HG03064 (cell line): ENCODE results near the gene IARS1.

ENCODE experiments used
- ATAC-seq: cut with Tn5 transposase; IDR thresholded peaks from one replicate; pipeline ENCODE4 v1.9.1; 2021; ENCODE audit warnings: low read depth; ENCODE audit not compliant: unreplicated experiment

Gene IARS1

DNA sequence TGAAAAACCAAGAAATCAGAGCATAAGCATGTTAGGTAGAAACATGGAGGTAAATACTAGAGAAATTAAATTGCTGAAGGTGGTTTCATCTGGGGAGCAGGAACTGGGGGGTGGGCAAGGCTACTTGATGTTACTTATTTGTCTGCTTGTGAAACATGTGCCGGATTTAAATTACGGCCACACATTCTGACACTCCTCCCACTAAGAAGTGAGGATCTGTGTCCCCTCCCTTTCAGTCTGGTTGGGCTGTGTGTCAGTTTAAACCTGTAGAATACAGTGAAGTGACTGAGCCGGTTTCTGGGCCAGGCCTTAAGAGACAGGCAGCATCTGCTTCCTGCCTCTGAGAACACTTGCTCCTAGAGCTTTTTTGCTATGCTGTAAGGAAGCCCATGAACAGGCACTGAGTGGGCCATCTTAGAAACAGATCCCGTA, 2.3 kb upstream of the IARS1 start:
- no peak for ATAC-seq

DNA sequence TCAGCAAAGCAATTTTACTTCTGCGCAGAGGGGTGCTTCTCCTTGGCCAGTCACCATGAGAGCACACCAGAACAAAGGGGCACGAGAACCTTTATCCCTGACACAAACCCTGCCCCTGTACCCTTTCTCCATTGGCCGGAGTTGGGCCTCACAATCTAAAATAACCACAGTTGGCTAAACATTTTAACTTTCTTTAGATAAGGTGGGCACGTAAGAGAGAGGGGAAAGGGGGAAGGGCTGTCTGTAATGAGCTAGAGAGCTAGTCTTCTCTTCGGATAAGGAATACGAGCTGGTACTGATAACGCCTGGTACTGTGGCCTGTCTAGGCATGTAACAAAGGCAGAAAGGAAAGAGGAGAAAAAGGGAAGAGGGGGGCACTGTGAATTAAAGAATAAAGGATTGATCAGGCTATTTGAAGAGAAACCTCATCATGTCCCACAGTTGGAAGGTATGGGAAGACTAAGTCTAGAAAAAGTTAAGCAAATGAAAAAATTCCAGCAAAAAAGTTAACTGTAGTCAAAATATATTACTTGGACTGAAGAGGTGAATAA, 1.8 kb upstream of the IARS1 start:
- no peak for ATAC-seq

DNA sequence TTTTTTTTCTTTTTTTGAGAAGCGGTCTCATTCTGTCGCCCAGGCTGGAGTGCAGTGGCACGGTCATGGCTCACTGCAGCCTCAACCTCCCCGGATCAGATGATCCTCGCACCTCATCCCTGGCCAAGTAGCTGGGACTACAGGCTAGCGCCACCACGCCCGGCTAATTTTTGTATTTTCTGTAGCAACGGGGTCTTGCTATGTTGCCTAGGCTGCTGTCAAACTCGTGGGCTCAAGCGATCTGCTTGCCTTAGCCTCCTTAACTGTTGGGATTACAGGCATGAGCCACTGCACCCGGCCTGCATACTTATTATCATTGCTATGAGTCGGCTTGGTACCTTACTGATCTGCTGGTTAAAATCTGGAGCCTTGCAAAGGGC, 790 bp upstream of the IARS1 start:
- ATAC-seq, result no peak

DNA sequence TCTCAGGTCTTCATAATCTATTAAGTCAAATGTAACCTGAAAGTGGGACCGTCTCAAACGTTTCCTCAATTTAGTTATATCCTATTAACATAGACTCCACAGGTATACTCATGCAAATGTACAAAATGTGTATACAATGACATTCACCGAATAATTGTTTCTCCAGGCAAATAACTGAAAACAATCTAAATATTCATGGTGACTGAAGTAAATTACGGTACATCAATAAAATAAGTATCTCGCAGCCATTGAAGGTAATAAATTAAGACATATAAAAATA, 482 bp downstream of the IARS1 start:
- no peak for ATAC-seq

DNA sequence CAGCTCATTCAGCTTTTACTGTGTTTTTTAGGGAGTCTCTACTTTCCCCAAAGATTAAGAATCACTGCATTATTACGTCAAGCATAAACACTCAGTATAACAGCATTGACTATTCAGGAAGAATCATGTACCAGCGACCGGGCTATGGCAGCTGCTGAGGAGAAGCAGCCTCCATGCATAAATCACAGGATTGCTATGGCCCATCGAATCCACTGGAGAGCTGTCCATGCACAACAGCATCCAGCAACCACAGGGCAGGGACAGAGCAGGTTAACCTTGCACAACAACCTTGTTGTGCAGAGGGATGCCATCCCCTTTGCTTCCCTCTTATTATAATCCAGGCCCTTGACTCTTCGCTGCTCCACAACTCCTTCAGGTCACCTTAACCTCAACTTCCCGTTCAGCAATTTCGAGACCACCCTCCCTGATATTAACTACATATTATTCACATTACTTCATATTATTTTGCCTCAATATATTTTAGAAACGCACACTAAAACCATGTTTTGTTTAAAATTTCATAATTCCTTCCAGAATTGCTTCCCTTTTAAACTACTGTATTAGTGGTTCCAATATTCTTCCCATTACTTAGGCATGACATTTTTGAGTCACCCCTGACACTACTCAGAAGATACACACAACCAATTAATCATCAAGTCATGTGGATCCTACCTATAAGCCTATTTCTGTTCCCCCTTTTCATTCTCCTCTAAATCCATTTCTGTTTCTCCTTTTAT, 991 bp downstream of the IARS1 start:
- ATAC-seq, result no peak

DNA sequence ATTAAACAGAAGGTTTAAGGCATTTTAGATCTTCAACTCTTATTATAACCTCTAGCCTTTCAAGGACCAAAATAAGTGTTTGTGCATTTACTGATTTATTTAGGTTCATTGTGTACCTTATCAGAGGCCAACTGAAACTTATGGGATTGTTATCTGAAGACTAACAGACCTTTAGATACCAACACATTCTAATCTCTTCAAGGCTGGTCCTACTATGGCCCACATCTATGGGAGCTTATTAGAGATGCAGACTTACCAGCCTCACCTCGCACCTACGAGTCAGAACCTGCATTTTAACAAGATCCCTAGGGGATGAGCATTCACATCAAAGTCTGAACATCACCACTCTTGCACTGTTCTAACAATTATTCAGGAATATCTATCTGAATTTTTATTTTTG, 1.9 kb downstream of the IARS1 start:
- no peak for ATAC-seq

DNA sequence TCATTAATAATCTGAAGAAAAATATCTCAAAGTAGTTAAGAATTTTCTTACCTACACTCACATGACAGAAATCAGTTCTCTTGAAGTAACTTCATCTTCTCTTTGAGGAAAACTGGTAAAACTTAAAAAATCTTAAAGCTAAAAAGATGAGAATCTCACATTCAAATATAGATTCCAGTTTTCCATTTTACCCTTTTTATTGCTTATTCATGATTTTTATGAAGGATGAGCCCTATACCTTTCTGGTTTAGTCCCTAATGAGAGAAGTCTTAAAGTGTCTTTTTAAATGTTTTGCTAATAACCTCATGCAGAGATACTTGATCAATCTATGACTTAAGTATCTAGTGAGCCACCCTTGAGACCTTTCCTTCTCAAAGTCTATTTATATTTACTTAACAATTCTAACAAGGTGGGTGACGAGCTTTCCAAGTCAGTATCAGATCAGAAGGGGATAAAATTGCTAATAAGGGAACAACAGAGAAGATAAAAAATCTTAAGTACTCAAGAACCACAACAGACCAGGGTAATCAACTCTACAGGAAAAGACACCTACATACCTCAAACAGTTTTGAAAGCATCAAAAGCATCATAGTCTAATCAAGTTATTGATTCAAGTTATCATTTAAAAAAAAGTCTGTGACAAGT, 2.6 kb downstream of the IARS1 start:
- ATAC-seq, result no peak

DNA sequence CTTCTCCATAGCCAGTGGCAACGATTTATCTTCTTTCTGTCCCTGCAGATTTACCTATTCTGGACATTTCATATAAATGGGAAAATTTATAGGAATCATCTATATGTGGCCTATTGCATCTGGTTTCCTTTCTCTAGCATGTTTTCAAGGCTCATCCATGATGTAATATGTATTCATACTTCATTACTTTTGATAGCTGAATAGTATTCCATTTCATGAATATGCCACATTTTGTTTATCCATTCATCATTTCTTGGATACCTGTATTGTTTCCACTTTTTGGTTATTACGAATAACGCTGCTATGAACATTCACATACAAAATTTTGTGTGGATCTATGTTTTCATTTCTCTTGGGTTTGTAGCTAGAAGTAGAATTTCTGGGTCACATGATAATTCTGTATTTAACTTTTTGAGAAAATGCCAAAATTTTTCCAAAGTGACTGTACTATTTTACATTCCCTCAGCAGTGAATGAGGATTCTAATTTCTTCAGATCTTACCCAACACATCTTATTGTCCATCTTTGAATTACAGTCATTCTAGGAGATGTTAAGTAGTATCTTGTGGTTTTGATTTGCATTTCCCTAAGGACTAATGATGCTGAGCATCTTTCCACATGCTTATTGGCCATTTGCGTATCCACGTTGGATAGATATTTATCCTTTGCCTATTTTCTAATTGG, 3.6 kb downstream of the IARS1 start:
- no peak for ATAC-seq

DNA sequence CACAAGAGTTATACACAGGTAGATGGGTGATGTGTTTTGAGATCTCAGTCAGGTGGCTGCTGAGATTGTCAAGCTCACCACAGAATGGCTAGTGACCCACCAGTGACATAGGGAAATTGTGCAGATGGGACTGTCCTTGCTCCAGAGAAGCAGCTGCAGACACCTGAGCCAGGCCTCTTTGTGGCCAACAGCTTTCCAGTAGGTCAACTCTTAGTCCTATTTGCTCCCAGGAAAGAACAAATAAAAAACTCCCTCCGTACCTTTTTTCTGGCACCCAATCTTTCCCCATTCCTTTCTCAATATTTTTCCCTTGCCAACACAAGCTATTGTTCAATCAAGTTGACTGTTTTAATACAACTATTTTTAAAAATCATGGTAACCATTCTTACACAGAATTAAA, 14.2 kb downstream of the IARS1 start:
- ATAC-seq, result no peak

DNA sequence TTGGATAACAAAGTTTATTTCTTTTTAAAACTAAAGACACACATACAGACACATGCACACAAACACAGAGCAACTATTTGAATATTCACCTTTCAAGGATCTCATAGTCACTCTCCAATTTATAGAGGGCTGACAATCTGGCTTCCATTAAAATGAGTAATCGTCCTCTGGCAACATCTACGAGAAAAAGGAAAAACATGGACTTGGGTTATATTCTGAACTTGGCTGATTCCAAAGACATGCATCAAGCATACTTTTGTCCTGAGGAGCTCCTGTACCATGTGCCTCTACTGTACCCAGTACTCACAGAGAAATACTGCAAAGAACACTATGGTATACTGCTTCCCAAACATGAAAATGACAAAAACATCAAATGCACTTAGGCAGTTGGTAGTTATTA, 15.4 kb downstream of the IARS1 start:
- no peak for ATAC-seq

DNA sequence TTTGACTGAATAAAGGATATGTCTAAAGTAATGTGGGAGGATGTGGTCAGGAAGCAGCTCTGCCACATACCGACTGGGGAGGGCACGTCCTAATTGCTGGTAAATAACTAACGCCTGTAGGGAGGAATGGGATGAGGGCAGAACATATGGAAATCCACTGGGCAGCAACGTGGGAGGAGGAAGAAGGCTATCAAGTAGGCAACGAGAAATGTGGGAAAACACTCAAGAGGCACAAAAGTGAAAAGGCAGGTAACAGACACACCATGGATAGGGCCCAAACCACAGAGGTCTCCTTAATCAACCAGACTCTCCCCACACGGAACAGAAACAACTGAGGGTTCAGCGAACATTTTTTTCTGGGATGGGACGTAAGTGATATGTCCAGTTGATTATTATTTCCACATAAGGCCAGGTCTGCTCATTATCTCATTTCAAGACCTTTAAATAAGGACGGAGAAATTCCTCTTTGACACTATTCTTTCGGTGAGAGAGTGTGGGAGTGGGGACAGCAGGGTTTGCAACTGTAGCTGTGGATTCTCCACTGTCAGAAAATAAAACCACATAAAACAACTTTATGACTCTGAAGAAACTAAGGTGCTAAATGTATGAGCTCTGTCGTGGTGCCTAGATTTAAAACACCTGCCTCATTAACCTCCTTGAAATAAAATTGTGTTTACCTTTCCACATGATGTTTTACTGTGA, 17.0 kb downstream of the IARS1 start:
- no peak for ATAC-seq

DNA sequence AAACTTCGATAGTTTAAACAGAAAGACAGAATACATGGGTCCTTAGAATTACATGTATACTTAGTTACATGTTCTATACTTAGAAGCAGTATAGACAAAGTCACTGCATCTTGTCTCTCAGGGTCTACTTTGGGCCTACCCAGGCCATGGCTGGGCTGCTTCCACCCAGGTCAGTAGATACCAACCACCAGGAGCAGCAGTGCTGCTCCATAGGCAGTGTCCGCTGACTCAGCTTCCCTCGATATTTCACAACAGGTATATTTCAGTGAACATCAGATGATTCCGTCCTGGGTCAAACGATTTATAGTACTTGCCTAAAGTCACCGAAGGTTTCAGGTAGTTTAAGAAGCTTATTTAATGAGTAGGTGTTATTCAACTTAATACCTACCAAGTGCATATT, 18.0 kb downstream of the IARS1 start:
- no peak for ATAC-seq

DNA sequence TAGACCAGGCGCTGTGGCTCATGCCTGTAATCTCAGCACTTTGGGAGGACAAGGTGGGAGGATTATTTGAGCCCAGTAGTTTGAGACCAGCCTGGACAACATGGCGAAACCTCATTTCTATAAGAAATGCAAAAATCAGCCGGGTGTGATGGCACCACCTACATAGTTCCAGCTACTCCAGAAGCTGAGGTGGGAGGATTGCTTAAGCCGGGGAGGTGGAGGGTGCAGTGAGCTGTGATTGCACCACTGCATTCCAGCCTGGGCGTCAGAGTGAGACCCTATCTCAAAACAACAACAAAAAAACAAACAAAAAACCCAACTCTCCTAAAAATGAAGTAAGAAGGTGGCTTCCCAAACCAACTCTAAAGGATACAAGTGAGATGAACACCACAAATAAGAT, 23.0 kb downstream of the IARS1 start:
- no peak for ATAC-seq

DNA sequence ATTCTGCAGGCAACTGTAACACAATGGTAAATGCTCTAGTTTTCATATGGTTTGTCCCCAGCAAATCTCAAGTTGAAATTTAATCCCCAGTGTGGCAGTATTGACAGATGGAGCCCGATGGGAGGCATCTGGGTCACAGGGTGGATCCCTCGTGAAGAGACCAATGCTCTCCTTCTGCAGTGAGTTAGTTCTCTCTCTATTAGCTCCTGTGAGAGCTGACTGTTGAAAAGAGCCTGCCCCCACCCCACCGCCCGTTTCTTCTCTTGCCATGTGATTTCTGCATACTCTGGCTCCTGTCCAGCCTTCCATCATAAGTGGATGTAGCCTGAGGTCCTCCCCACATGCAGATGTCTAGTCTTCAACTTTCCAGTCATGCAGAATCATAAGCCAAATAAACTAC, 27.0 kb downstream of the IARS1 start:
- no peak for ATAC-seq

DNA sequence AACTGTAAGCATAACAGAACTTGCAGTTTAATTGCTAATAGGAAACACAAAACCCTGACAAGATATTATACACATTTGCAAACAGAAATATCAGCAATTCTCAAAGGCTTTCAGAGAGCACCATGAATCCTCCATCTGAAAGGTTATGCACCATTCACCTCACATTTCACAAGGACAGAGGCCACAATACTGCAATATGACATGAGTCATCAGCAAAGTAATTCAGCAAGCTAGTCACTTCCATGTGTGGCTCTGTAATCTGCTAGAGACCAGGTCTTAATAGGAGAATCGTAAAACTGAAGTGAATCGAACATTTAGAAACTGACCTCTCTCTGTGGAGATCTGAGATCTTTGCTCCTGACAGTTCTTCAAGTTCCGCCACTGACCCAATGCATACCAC, 28.3 kb downstream of the IARS1 start:
- no peak for ATAC-seq

DNA sequence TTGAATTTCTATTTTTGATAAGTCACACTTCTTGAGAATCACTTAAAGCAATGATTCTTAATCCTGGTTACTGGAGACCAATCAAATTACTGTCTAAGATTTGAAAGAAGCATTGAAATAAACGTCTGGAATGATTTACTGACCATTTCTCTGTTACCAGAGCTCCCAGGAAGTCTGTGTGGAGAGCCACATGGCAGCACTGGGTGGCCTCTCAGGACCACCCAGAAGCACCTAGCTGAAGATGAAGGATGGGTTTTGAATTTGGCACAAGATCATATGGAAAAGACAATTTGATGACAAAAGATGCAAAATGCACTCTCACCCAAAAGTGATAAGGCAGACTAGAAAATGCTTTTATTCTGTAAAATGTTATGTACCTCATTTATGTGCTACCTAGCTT, 30.4 kb downstream of the IARS1 start:
- ATAC-seq, result no peak

DNA sequence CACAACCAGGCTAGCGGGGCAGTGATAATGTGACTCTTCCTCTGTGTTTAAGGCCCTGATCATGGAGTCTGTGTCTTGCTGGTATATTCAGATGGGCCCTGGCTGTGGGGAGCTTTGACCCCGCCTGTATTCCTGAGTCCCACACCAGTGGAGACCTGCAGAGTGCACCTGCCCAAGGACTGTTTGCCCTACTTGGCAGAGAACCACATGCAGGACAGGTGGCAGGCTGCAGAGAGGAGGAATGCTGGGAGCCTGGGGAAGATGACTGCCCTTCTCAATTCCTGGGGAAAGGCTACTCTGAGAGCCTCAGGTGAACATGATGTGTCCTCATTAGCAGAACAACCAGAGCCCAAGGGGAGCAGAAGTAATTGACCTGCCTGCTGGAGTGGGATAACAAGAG, 36.2 kb downstream of the IARS1 start:
- ATAC-seq, result no peak

DNA sequence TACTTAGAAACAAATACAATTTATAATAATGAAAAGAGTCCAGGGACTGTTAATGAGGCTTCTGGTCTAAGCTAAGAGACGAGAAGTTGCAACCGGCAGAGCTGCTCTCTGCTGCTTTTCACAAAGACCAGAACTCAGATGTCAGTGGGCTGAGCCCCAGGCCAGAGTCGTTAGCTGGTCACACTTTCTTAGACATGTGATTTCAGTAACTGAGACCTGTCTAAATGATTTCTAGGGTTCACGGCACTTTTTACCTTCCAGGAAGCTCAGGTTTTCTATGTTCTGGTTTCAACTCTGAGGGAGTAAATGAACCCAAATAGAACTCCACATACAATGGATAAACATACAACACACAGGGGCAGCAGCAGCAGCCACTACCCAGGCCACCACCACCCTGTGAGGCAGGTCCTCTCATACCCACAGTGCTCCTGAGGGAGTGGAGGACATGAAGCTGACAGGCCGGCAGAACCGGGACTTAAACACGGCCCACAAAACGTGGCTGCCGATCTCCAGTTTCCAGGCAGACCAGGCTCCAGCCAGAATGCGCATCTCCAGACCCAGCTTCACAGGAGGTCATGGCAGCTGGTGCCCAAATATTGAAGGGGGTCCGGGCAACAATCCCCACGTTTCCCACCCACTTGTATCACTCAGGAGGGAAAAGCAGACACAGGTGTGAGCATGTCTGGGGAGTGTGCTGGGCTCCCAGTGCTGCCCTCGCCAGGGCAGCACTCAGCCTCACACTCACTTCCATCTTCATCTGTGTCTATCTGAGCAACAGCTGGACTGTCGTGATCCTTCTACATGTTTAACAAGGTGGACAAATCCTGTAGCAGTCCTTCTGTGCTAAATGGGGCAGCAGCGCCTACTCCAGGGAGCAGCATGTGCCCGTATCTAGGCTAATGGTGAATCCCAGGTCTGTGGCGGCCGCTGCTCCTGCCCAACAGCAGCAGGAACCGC, 38.8 kb downstream of the IARS1 start:
- ATAC-seq, result no peak

DNA sequence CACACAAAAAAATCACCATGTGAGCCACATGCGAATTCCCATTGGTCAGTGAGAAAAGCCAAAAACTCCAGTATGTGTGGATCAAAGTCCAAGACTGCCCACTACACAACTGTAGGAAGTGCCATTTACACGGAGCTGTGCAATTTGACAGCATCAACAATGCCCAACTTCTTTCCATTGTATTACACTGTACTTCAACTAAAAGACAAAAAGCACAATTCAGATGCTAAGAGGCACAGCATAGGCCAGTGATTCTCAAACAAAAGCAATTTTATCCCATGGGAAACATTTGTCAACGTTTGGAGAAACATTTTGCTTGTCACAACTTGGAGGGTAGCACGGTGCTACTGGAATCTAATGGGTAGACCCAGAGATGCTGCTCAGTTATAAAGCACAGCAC, 39.8 kb downstream of the IARS1 start:
- ATAC-seq, result no peak

DNA sequence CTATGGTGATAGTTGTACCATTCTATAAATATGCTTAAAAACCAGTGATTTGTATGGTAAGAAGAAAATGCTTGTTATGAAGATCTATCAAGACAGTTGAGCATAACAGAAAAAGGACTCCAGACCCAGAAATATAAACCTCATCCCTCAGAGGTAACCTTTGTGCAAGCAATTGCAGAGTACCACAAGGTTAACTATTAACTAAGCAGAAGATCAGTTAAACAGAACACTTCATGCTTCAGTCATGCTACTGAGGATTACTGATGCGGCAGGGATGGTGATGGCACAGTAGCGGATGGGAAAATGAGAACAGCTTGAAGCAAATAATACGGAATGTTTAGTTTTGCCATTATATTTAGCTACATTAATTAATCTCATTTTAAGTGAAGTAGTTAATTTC, 45.5 kb downstream of the IARS1 start:
- ATAC-seq, result no peak
